Measurements from ENCODE around the gene CCNG2.

CCNG2 gene

DNA sequence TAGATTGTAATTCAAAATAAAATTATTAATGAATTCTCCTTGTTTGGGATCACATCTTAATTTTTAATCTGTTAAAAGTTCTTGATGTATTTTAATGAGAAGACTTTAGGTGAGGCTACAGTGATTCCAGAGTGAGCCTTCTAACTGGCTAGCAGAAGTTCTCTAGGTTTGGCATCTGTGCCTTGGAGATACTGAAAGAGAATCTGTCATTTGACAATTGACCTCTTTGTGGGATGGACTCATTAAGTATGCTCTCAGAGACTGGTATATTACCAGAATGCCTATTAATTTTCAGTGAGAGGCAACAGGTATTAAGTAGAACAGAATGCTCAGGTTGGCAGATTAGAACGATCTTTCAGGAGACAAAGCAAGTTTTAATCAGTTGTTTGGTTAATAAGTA lies 10.2 kb downstream of the CCNG2 start:
- TF ChIP-seq, protein P1, sequence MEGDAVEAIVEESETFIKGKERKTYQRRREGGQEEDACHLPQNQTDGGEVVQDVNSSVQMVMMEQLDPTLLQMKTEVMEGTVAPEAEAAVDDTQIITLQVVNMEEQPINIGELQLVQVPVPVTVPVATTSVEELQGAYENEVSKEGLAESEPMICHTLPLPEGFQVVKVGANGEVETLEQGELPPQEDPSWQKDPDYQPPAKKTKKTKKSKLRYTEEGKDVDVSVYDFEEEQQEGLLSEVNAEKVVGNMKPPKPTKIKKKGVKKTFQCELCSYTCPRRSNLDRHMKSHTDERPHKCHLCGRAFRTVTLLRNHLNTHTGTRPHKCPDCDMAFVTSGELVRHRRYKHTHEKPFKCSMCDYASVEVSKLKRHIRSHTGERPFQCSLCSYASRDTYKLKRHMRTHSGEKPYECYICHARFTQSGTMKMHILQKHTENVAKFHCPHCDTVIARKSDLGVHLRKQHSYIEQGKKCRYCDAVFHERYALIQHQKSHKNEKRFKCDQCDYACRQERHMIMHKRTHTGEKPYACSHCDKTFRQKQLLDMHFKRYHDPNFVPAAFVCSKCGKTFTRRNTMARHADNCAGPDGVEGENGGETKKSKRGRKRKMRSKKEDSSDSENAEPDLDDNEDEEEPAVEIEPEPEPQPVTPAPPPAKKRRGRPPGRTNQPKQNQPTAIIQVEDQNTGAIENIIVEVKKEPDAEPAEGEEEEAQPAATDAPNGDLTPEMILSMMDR (IDR thresholded peaks at IDR 0.05; ENCODE audit: low read depth, low read length) = no peak
- no peak overlapping the region for H3K4me3 ChIP-seq (ENCODE audit: low read depth, low read length)

GRCh38 chr4:77167866-77168265 lies 10.9 kb downstream of the CCNG2 start:
- no peak overlapping the region for H3K4me3 ChIP-seq (ENCODE audit: low read depth, low read length)
- TF ChIP-seq, protein P1 (IDR thresholded peaks at IDR 0.05; ENCODE audit: low read depth, low read length) = no peak

DNA sequence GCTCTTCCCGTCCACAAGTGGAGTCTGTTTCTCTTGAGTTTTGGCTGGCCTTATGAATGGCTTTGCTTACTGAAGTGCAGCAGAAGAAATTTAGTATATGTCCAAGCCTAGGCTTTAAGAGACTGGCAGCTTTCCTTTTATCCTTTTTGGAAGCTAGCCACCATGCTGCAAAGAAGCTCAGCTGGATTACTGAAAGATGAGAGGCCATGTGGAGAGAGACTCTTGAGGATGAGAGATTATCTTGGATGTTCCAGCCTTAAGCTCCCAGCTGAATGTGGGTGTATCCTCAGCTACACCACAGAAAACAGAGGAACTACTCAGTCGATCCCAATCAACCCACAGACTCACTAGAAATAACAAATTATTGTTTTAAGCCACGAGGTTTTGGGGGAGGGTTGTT lies 12.5 kb downstream of the CCNG2 start:
- H3K4me3 ChIP-seq (ENCODE audit: low read depth, low read length) = no peak overlapping the region
- TF ChIP-seq, protein P1 (IDR thresholded peaks at IDR 0.05; ENCODE audit: low read depth, low read length) = no peak

DNA sequence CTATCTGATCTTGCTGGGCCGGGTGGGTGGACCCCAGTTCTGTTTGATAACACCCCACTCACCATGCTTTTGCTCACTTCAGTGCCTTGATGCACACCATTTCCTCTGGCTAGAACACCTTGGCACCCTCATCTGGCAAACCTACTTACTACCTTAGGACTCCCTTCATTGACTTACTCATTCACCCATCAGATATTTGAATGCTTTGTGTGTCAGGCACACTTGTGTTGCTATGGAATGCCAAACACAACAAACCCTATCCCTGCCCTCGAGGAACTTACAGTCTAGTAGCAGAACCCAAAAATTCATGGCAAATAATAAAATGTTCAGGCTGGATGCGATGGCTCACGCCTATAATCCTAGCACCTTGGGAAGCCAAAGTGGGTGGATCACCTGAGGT lies 13.9 kb downstream of the CCNG2 start:
- TF ChIP-seq, protein P1 (IDR thresholded peaks at IDR 0.05; ENCODE audit: low read depth, low read length) = no peak
- no peak overlapping the region for H3K4me3 ChIP-seq (ENCODE audit: low read depth, low read length)

- TF ChIP-seq, protein P1 (IDR thresholded peaks at IDR 0.05; ENCODE audit: low read depth, low read length) = no peak
- H3K4me3 ChIP-seq (ENCODE audit: low read depth, low read length) = no peak overlapping the region
These were observed 15.3 kb downstream of the CCNG2 start for GRCh38 chr4:77172336-77172735.

GRCh38 chr4:77174426-77174825 lies 17.4 kb downstream of the CCNG2 start:
- TF ChIP-seq, protein P1 (IDR thresholded peaks at IDR 0.05; ENCODE audit: low read depth, low read length) = no peak

GRCh38 chr4:77175201-77175611 lies 18.2 kb downstream of the CCNG2 start:
- H3K4me3 ChIP-seq (ENCODE audit: low read depth, low read length) = no peak overlapping the region
- TF ChIP-seq, protein P1 (IDR thresholded peaks at IDR 0.05; ENCODE audit: low read depth, low read length) = no peak

More at GRCh38 chr4:77174426-77174825, 17.4 kb downstream of the CCNG2 start:
- H3K4me3 ChIP-seq (ENCODE audit: low read depth, low read length) = no peak overlapping the region
